GM18511 (cell line): Measurements from ENCODE around the gene HS2ST1.
A peak's percentile ranks its signal among the peaks of the same experiment; 100 is the strongest.
"Not testable (repeated sequence)": the region's sequence is repeated elsewhere in the genome, so short reads cannot be mapped to it uniquely, and the experiment has no call there.

Experiments
- ATAC-seq: cut with Tn5 transposase; IDR thresholded peaks from one replicate; pipeline ENCODE4 v1.9.1; 2021; ENCODE audit warnings: mild to moderate bottlenecking, moderate library complexity; ENCODE audit not compliant: unreplicated experiment

Gene HS2ST1

GRCh38 chr1:87004857-87005256 is 90.4 kb downstream of the HS2ST1 start:
- no peak for ATAC-seq

- no peak for ATAC-seq
These were observed 92.9 kb downstream of the HS2ST1 start for GRCh38 chr1:87007323-87007722.

GRCh38 chr1:87013385-87013784 is 99.0 kb downstream of the HS2ST1 start:
- not testable (repeated sequence) for ATAC-seq

GRCh38 chr1:87017998-87018672 is 103.7 kb downstream of the HS2ST1 start:
- ATAC-seq = no peak

- no peak for ATAC-seq
These were observed 108.9 kb downstream of the HS2ST1 start for GRCh38 chr1:87023326-87023725.

- peak; percentile 85 for ATAC-seq
These were observed 110.6 kb downstream of the HS2ST1 start for GRCh38 chr1:87024936-87025540.

GRCh38 chr1:87027561-87027960 is 113.1 kb downstream of the HS2ST1 start:
- ATAC-seq = not testable (repeated sequence)

GRCh38 chr1:87028576-87028975 is 114.1 kb downstream of the HS2ST1 start:
- ATAC-seq = no peak

GRCh38 chr1:87030740-87031690 is 116.6 kb downstream of the HS2ST1 start:
- peak; percentile 83 for ATAC-seq

- ATAC-seq = no peak
These were observed 119.9 kb downstream of the HS2ST1 start for GRCh38 chr1:87034351-87034750.

GRCh38 chr1:87039096-87039495 is 124.7 kb downstream of the HS2ST1 start:
- ATAC-seq = no peak

GRCh38 chr1:87042111-87042811 is 127.8 kb downstream of the HS2ST1 start:
- no peak for ATAC-seq

- ATAC-seq = peak; percentile 51
These were observed 130.0 kb downstream of the HS2ST1 start for GRCh38 chr1:87044424-87044823.

- ATAC-seq = peak; percentile 61
These were observed 130.4 kb downstream of the HS2ST1 start for GRCh38 chr1:87044840-87045239.

- ATAC-seq = peak; percentile 64
These were observed 131.4 kb downstream of the HS2ST1 start for GRCh38 chr1:87045761-87046304.

- no peak for ATAC-seq
These were observed 132.5 kb downstream of the HS2ST1 start for GRCh38 chr1:87046951-87047350.

- no peak for ATAC-seq
These were observed 133.8 kb downstream of the HS2ST1 start for GRCh38 chr1:87048237-87048636.

GRCh38 chr1:87051965-87052364 is 137.5 kb downstream of the HS2ST1 start:
- no peak for ATAC-seq

GRCh38 chr1:87052400-87052799 is 138.0 kb downstream of the HS2ST1 start:
- ATAC-seq = no peak

GRCh38 chr1:87052961-87053360 is 138.5 kb downstream of the HS2ST1 start:
- no peak for ATAC-seq

- ATAC-seq = no peak
These were observed 139.0 kb downstream of the HS2ST1 start for GRCh38 chr1:87053446-87053845.
